Spinal cord (tissue), 10 donors: ENCODE data around the gene OTUB2. TPM values are rescaled to one million over a fixed set of nuclear protein-coding genes. Genes with fewer than 3 reads are reported as not detected.

ENCODE experiments used
- DNase-seq, 6 donors: peaks; one replicate each; pipeline versions ENCODE4 v3.0.0 to v3.0.0-alpha.2; 2013 to 2015; ENCODE audit warnings: low spot score in 6 of 6, low read depth in 4 of 6
- H3K27ac ChIP-seq: one replicate; pipeline ENCODE4 v1.5.1; 2013; ENCODE audit warnings: low read depth, low read length, control low read depth
- H3K27me3 ChIP-seq: one replicate; pipeline ENCODE4 v1.6.1; 2013; ENCODE audit warnings: low read length; ENCODE audit not compliant: control insufficient read depth, insufficient read depth
- H3K36me3 ChIP-seq: one replicate; pipeline ENCODE4 v1.6.1; 2013; ENCODE audit warnings: low read length; ENCODE audit not compliant: control insufficient read depth, insufficient read depth
- H3K4me1 ChIP-seq: one replicate; pipeline ENCODE4 v1.6.1; 2013; ENCODE audit warnings: low read length; ENCODE audit not compliant: control insufficient read depth, insufficient read depth
- H3K4me3 ChIP-seq: one replicate; pipeline ENCODE4 v1.5.1; 2013; ENCODE audit warnings: low read depth, low read length, control low read depth
- H3K9me3 ChIP-seq: one replicate; pipeline ENCODE4 v1.6.1; 2013; ENCODE audit warnings: low read length; ENCODE audit not compliant: control insufficient read depth, insufficient read depth
- WGBS: methylation state at CpG from one replicate; pipeline ENCODE4 v1.1.5; 2013; ENCODE audit warnings: missing lambda C conversion rate; ENCODE audit not compliant: insufficient coverage; 5-methylcytosine and 5-hydroxymethylcytosine counted together
- polyA plus RNA-seq, 2 donors: library from polyadenylated mRNA; unstranded; fragments of 120-200 nt; gene quantifications; one replicate each; pipeline ENCODE4 v1.2.1, GENCODE V29; 2013; ENCODE audit not compliant: insufficient read length in 2 of 2
- total RNA-seq, 2 donors: library from RNA; depleted of rRNA in 1 of 2; stranded (reverse); fragments of 120-200 nt in 1 of 2; fragments of >200 nt in 1 of 2; gene quantifications; one replicate each; pipeline versions ENCODE4 v1.2.3 to v1.2.4, GENCODE V29; 2013 to 2014
- donor health status: healthy.

The OTUB2 gene
- total and polyA plus RNA-seq, 4 donors: 3.6 to 5.8 (median 4.3) TPM

- 68% methylated on average over 4 of the region's 4 CpGs for WGBS
- Histone ChIP-seq H3K36me3 (peaks cover 4% of the 10 kb centered on the region), H3K4me1 (peaks cover 22% of the 10 kb centered on the region), H3K27me3 (no peaks in the 10 kb centered on the region), H3K9me3 (no peaks in the 10 kb centered on the region), H3K4me3 (no peak overlapping the region), H3K27ac (no peak overlapping the region)
- DNase-seq: no peak
Observed at GRCh38 chr14:94028450-94028826, 2.3 kb downstream of the OTUB2 start.

- no peaks in the 10 kb centered on the region for H3K27me3 ChIP-seq
- peaks cover 22% of the 10 kb centered on the region for H3K4me1 ChIP-seq
- H3K27ac ChIP-seq: no peak overlapping the region
- peaks cover 4% of the 10 kb centered on the region for H3K36me3 ChIP-seq
- H3K4me3 ChIP-seq: no peak overlapping the region
- H3K9me3 ChIP-seq: no peaks in the 10 kb centered on the region
- DNase-seq: no peak
- 100% methylated on average over 1 of the region's 4 CpGs for WGBS
Observed at GRCh38 chr14:94029265-94029664, 3.1 kb downstream of the OTUB2 start.

- 89% methylated on average over 7 of the region's 7 CpGs for WGBS
- peaks cover 4% of the 10 kb centered on the region for H3K36me3 ChIP-seq
- H3K4me1 ChIP-seq: peaks cover 22% of the 10 kb centered on the region
- DNase-seq: no peak
- no peak overlapping the region for H3K27ac ChIP-seq
- H3K27me3 ChIP-seq: no peaks in the 10 kb centered on the region
- H3K9me3 ChIP-seq: no peaks in the 10 kb centered on the region
- no peak overlapping the region for H3K4me3 ChIP-seq
Observed at GRCh38 chr14:94029671-94030203, 3.6 kb downstream of the OTUB2 start.

- no peaks in the 10 kb centered on the region for H3K27me3 ChIP-seq
- WGBS: 97% methylated on average over 7 of the region's 14 CpGs
- H3K9me3 ChIP-seq: no peaks in the 10 kb centered on the region
- no peak overlapping the region for H3K4me3 ChIP-seq
- DNase-seq: no peak
- H3K27ac ChIP-seq: no peak overlapping the region
- H3K36me3 ChIP-seq: peaks cover 4% of the 10 kb centered on the region
- H3K4me1 ChIP-seq: peaks cover 22% of the 10 kb centered on the region
Observed at GRCh38 chr14:94030571-94030970, 4.4 kb downstream of the OTUB2 start.

- Histone ChIP-seq H3K27ac (no peak overlapping the region), H3K9me3 (no peaks in the 10 kb centered on the region), H3K27me3 (no peaks in the 10 kb centered on the region), H3K4me1 (peaks cover 25% of the 10 kb centered on the region), H3K4me3 (no peak overlapping the region), H3K36me3 (peaks cover 4% of the 10 kb centered on the region)
- DNase-seq: peak in 2 of 6 donors; percentile 25 to 31
- WGBS: 67% methylated on average over 4 of the region's 8 CpGs
Observed at GRCh38 chr14:94031161-94031882, 5.2 kb downstream of the OTUB2 start.

GRCh38 chr14:94031883-94032279 lies 5.7 kb downstream of the OTUB2 start:
- no peaks in the 10 kb centered on the region for H3K9me3 ChIP-seq
- peaks cover 4% of the 10 kb centered on the region for H3K36me3 ChIP-seq
- WGBS: 56% methylated on average over 1 of the region's 7 CpGs
- H3K27ac ChIP-seq: no peak overlapping the region
- no peaks in the 10 kb centered on the region for H3K27me3 ChIP-seq
- no peak for DNase-seq
- peaks cover 26% of the 10 kb centered on the region for H3K4me1 ChIP-seq
- no peak overlapping the region for H3K4me3 ChIP-seq

GRCh38 chr14:94034886-94035285 lies 8.7 kb downstream of the OTUB2 start:
- no peaks in the 10 kb centered on the region for H3K9me3 ChIP-seq
- H3K27me3 ChIP-seq: no peaks in the 10 kb centered on the region
- H3K36me3 ChIP-seq: peaks cover 23% of the 10 kb centered on the region
- WGBS: 100% methylated on average over 1 of the region's 3 CpGs
- no peak for DNase-seq
- H3K27ac ChIP-seq: no peak overlapping the region
- H3K4me3 ChIP-seq: no peak overlapping the region
- H3K4me1 ChIP-seq: peaks cover 16% of the 10 kb centered on the region

GRCh38 chr14:94036313-94037167 lies 10.4 kb downstream of the OTUB2 start:
- 41% methylated on average over 6 of the region's 12 CpGs for WGBS
- H3K27ac ChIP-seq: no peak overlapping the region
- H3K27me3 ChIP-seq: no peaks in the 10 kb centered on the region

GRCh38 chr14:94037954-94038353 lies 11.8 kb downstream of the OTUB2 start:
- Histone ChIP-seq H3K36me3 (peaks cover 49% of the 10 kb centered on the region), H3K4me3 (no peak overlapping the region), H3K4me1 (peaks cover 41% of the 10 kb centered on the region), H3K27me3 (no peaks in the 10 kb centered on the region), H3K27ac (no peak overlapping the region), H3K9me3 (no peaks in the 10 kb centered on the region)
- DNase-seq: no peak
- WGBS: 81% methylated on average over 9 of the region's 9 CpGs

More at GRCh38 chr14:94036313-94037167, 10.4 kb downstream of the OTUB2 start:
- H3K4me1 ChIP-seq: peaks cover 27% of the 10 kb centered on the region
- peak in 3 of 6 donors; percentile 38 to 78 (median 74) for DNase-seq
- no peak overlapping the region for H3K4me3 ChIP-seq
- no peaks in the 10 kb centered on the region for H3K9me3 ChIP-seq
- H3K36me3 ChIP-seq: peaks cover 38% of the 10 kb centered on the region
